Left hindlimb (tissue), 1 donor: ENCODE measurements around the gene SRRT.

Experiments used
- DNase-seq: peaks from one replicate; pipeline ENCODE4 v3.0.0-alpha.2; 2018

SRRT gene

GRCh38 chr7:100856871-100857282, 18.0 kb upstream of the SRRT start:
- peak; percentile 21 for DNase-seq

DNA sequence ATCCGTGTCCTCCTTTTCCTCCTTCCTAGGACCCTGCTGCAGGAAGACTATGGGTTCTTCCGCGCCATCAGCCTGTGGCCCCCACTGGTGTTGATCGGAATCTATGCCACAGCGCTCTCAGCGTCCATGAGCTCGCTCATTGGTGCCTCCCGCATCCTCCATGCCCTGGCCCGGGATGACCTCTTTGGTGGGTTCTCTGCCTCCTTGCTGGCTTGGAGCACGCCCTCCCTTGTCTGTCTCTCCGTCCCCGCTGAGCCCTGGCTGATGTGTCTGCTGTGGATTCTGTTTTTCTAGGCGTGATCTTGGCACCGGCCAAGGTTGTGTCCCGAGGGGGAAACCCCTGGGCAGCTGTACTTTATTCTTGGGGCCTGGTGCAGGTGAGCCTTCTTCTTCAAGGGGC, 15.0 kb upstream of the SRRT start:
- DNase-seq = peak; percentile 28

GRCh38 chr7:100860702-100861615, 13.9 kb upstream of the SRRT start:
- DNase-seq = peak; percentile 15

- DNase-seq = peak; percentile 21
Measured at GRCh38 chr7:100861616-100861985, 13.3 kb upstream of the SRRT start.

DNA sequence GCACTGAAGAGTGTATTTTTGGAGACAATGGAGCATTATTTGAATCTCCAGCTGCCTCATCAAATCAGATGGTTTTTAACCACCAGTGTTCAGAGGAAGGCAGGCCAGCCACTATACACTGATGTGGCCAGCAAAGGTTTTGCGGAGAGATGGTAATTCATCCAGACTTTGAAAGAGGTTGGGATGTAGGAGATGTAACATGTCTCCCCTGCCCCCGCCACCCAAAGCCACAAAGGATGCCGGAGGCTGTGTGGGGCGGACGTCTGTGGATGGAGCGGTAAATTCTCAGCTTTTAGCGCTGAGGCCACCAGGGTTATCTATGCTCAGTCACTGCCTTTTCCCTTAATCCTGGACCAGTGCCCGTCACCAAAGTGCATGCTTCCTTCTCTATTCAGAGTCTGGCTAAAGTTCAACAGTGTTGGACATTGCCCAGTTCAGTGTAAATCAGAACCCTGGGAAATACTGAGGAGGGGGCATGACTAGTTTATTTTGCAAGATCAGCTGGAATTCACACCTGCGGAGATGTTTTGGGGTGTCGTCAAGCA, 11.4 kb upstream of the SRRT start:
- DNase-seq = peak; percentile 36

- peak; percentile 8 for DNase-seq
Measured at GRCh38 chr7:100864263-100864845, 10.5 kb upstream of the SRRT start.

DNA sequence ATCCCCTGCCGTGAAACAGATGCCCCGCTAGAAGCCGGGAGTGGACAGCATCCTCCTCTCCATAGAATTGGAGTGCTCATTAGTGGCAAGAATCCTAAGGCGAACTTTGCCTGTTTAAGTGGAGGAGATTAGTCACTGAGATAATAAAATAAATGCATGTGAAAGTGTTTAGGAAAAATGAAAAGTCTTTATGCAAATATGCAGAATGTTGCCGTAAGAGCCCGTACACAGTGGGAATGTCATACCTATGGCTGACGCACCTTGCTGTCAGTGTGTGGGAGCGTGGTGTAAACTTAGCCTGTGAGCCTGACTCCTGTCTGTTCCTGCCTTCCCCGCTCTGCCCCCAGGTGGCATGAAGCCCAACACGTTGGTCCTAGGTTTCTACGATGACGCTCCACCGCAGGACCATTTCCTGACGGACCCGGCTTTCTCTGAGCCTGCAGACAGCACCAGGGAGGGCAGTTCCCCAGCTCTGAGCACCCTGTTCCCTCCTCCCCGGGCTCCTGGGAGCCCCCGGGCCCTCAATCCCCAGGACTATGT, 9.5 kb upstream of the SRRT start:
- DNase-seq = peak; percentile 52

DNA sequence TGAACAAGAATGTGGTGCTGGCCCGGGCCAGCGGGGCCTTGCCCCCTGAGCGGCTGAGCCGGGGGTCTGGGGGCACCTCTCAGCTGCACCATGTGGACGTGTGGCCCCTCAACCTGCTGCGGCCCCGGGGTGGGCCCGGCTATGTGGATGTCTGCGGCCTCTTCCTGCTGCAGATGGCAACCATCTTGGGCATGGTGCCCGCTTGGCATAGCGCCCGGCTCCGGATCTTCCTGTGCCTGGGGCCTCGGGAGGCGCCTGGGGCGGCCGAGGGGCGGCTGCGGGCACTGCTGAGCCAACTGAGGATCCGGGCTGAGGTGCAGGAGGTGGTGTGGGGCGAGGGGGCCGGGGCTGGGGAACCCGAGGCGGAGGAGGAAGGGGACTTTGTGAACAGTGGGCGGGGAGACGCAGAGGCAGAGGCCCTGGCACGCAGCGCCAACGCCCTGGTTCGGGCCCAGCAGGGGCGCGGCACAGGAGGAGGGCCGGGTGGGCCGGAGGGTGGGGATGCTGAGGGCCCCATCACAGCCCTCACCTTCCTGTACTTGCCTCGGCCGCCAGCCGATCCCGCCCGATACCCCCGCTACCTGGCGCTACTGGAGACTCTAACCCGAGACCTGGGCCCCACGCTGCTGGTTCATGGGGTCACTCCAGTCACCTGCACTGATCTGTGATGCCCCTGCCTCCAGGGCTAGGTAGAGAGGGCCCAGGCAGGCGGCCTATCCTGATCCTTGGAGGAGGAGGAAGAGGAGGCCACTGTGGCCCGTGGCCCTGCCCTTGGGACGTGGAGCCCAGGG, 8.8 kb upstream of the SRRT start:
- peak; percentile 86 for DNase-seq

DNA sequence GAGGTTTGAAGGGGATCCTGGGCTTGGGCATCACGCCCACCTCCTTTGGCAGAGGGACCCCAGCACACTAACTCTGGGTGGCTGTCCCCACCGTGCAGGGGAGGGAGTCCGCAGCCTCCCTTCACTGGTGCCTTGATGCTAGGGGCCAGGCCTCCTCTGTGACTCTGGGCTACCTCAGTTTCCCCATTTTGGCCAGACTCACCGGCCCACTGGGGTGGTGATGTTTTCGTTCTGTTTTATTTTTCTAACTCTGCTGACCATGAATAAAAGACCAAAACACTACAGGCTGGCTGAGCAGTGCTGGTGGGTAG, 8.2 kb upstream of the SRRT start:
- no peak for DNase-seq

DNA sequence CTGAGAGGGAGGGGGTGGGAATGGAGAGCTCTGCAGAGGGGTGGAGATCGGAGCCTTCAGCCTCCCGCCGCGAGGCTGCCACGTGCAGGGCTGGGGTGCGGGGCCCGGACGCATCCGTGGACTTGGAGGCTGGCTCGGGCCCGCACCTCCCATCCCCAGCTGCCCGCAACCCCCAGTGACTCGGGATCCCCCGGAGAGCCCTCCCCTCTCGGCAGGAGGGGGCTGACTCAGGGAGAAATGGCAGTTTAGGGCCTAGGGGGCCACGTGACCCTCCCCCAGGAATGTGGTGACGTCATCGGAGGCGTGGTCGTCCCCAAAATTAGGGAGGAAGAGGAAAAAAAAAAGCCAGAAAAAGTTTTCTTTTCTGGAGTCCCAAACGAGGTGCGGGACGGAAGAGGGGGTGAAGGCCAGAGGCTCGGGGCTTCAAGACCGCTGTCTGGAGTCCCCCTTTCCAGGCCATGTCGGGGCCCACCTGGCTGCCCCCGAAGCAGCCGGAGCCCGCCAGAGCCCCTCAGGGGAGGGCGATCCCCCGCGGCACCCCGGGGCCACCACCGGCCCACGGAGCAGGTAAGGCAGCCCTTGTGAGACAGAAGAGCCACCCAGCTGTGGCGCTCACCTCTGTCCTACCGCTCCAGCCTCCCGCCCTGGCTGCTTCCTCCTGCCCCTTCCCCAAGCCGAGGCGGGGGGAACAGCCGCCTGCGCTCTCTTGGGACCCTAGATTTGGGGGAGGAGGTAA, 7.7 kb upstream of the SRRT start, which contains the start of gene TRIP6:
TRIP6 (plus strand) TSS at position 348 of the 736 bp plus-strand sequence; CDS start at position 459, 111 bp downstream.
- peak; percentile 94 for DNase-seq

DNA sequence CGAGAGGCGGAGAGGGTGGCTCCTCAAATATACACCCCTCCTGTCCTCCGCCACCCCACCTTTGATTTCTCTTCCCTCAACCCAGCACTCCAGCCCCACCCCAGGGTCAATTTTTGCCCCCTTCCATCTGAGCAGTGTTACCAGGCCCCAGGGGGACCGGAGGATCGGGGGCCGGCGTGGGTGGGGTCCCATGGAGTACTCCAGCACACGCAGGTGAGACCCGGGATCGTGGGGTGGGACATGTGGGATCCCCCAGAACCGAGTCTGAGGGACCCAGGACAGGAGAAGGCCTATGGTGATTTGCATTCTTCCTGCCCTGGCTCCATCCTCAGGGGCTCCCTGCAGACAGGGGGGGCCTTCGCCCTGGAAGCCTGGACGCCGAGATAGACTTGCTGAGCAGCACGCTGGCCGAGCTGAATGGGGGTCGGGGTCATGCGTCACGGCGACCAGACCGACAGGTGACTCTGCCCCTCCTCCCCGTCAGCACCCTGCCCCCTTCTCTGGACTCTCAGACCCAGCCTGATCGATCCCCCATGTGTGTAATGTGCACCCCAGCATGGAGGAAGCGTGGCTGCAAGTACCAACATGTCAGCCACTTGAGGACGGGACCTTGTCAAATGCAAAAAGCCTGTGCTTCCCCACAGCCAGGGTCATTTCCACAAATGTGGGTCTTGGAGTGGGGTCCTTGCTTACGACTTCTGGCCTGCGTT, 7.0 kb upstream of the SRRT start:
- peak; percentile 42 for DNase-seq

DNA sequence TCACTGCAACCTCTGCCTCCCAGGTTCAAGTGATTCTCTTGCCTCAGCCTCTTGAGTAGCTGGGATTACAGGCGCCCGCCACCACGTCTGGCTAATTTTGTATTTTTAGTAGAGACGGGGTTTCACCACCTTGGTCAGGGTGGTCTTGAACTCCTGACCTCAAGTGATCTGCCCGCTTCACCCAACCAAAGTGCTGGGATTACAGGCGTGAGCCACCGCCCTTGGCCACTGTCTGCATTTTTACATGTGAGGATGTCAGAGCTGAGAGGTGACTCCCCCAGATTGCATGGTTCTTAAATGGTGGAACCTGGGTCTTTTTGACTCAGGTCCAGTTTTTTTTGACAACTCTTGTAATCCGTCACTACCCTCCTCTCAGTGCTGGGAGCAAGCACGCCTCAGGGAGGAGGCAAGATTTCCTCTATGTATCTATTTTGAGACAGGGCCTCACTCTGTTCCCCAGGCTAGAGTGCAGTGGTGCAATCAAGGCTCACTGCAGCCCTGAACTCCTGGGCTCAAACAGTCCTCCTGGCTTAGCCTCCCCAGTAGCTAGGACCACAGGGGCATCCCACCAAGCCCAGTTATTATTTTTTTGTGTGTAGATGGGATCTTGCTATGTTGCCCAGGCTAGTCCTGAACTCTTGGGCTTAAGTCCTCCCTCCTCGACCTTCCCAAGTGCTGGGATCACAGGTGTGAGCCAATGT, 1.2 kb upstream of the SRRT start:
- DNase-seq = no peak

DNA sequence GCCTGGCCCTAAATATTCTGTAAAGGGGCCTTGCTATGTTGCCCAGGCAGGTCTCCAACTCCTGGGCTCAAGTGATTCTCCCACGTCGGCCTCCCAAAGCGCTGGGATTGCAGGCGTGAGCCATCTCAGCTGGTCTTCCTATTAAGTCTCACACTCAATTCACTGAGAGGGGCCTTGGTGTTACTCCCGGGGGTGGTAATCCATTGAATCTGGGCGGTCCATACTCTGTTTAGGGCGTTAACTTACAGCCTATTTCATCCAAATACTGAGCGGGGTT, 665 bp upstream of the SRRT start:
- no peak for DNase-seq

DNA sequence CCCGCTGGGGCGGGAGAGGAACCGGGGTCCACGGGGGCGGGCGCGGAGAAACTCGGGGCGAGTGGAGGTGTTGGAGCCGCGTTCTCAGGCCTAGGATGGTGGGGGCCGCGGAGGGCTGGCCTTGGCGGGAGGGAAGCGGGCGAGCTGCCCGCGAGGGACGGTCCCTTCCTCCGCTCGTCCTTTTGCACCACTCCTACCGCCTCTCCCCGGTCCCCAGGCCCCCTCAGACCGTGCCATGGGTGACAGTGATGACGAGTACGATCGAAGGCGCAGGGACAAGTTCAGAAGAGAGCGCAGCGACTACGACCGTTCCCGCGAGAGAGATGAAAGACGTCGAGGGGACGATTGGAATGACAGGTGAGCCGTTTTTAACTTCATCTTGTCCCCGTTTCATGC, 451 bp downstream of the SRRT start:
- DNase-seq = no peak

DNA sequence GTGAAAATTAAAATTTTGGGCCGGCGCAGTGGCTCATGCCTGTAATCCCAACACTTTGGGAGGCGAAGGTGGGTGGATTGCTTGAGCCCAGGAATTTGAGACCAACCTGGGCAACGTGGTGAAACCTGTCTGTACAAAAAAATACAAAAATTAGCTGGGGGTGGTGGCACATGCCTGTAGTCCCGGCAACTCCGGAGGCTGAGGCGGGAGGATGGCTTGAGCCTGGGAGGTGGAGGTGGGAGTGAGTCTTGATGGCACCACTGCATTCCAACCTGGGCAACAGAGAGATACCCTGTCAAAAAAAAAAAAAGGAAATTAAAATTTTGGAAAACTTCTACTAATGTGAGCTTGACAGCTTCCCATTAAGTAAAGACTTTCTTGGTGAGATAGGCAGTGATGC, 3.1 kb downstream of the SRRT start:
- DNase-seq = no peak

DNA sequence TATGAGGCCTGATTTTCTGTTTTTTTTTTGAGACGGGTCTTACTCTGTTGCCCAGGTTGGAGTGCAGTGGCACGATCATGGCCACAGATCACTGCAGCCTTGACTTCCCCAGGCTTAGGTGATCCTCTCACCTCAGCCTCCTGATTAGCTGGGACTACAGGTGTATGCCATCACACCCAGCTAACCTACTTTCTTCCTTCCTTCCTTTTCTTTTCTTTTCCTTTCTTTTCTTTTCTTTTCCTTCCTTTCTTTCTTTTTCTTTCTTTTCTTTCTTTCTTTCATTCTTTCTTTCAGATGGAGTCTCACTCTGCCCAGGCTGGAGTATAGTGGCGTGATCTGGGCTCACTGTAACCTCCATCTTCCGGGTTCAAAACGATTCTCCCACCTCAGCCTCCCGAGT, 3.8 kb downstream of the SRRT start:
- no peak for DNase-seq

DNA sequence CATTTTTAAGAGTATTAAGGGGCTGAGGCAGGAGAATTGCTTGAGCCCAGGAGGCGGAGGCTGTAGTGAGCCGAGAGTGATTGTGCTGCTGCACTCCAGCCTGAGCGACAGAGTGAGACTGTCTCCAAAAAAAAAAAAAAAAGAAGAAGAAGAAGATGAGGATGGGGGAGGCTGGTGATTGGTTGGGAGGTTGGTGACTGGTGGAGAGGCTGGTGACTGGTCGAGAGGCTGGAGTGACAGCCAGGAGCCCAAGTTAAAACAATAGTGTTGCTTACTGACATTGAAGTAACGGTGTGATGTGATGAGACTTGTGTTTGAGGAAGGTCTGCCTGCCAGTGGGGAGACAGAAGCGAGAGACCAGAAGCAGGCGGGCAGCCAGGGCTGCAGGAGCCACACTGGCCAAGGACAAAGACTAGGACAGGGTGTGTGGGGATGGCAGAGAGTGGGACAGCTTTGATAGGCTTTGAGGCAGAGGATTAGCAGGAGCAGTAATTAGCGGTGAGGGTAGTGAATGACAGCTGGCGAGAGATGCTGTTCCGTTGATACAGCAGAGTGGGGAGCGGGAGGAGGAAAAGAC, 4.9 kb downstream of the SRRT start:
- no peak for DNase-seq

DNA sequence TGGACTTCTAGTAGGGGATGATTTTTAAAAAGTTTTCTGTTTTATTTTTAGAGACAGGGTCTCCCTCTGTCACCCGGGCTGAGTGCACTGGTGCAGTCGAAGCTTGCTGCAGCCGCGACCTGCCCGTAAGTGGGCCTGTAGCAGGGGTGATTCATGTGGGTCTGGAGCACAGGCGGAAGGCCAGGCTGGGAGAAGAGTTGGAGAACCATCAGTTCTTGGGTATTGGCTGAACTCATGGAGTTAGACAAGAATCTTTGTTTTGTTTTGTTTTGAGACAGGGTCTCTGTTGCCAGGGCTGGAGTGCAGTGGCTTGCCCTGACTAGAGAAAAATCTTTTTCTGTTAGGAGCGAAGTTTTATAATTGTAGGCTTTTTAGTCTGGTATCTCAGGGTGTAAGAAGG, 5.7 kb downstream of the SRRT start:
- DNase-seq = no peak

DNA sequence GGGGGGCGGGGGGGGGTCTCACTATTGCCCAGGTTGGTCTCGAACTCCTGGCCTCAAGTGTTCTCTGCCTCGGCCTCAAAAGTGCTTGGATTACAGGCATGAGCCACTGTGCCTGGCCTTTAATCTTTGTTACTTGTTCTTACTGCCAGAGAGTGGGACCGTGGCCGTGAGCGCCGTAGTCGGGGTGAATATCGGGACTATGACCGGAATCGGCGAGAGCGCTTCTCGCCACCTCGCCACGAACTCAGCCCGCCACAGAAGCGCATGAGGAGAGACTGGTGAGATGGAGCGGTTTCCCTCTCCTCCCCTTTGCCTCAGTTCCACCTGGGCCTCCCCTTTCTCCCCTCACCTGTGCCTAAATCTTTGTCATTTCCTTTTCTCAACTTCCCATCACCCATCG, 6.2 kb downstream of the SRRT start:
- DNase-seq = no peak

DNA sequence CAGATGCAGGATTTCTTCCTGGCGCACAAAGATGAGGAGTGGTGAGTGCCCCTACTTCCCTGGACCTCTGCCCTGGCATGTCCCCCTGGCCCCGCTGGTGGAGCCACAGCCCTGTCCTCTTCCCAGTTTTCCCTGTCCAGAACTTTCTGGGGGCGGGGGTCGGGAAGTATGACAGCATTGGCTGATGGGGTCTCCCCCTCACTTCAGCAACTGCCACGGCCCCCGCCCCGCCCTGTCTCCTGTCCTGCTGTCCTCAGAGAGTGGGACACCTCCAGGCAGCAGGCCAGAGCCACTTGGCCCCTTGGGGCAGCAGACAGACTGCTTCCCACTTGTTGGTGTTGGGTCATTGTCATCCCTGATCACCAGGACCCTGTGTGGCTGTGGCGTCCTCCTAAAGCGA, 7.3 kb downstream of the SRRT start:
- no peak for DNase-seq
